GM18508 (cell line): ENCODE measurements around the gene NELFCD.
"Not testable (repeated sequence)": the region's sequence is repeated elsewhere in the genome, so short reads cannot be mapped to it uniquely, and the experiment has no call there.

Experiments used
- ATAC-seq: cut with Tn5 transposase; IDR thresholded peaks from one replicate; pipeline ENCODE4 v1.9.1; 2021; ENCODE audit warnings: moderate number of reproducible peaks; ENCODE audit not compliant: insufficient read depth, unreplicated experiment

Gene NELFCD

GRCh38 chr20:59006864-59007664, 26.0 kb downstream of the NELFCD start, which contains the start of gene CTSZ:
Gene CTSZ (minus strand): TSS chr20:59007254. CDS start chr20:59007128, 126 bp downstream.
- no peak for ATAC-seq

GRCh38 chr20:59007665-59008511, 26.8 kb downstream of the NELFCD start:
- ATAC-seq, result no peak

DNA sequence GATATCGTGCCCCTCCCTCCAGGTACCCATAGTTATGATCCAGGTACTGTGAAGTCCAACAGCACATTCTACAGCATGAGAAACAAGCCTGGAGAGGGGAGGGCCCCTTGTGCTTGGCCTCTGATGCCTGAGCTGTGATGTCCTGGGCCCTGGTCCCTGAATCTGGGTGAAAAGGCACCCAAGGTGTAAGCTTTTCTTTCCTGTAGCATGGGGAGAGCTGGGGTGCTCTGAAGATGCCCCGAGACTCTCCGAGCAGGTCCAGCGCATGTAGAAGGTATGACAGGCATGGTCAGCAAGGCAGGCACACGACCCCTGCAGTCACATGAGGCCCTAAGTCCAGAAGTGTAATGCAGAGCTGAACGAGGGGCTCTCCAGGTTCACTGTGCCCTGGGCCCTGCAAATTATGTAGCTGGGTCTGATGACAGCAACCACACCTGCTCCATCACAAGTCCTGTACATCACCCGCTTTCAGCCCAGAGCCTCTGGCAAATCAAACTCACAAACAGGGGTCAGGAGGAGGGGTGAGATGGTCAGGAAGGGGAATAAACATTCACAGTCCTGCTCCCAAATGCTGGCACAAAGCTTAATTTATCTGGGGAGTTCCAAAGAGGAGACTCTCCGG, 27.8 kb downstream of the NELFCD start:
- ATAC-seq, result no peak

DNA sequence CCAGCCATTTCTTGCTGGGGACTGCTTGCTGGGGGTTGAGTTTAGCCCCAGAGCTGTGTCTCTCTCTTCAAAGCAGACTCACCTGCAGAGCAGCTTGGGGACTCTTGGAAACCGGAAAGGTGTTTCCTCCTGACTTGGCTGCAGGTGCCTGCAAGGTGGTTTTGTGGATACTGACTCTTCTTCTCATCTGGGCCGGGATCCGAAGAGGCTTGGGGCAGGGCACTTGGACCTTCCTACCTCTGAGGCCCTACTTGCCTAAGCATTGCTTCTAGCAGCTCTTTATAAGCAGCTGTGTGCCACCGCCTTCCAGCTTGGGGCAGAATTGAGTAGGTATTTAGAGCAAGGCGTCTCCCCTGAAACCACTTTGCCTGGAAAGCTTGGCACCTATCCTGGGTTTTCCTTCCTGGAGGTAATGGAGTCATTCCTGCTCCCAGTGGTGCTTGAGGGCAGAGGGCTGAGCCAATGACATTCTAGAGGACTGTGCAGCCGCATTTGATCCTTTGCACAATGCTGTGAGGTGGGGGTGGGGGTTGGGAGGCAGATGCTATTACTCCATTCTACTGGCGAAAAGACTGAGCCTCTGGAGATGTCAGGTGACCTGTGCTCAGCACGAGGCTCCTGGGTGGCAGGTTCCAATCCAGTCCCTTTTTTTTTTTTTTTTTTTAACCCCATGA, 29.4 kb downstream of the NELFCD start:
- ATAC-seq, result no peak

- ATAC-seq, result no peak
These were observed 30.2 kb downstream of the NELFCD start for GRCh38 chr20:59010995-59011873.

GRCh38 chr20:59011874-59012157, 30.8 kb downstream of the NELFCD start:
- ATAC-seq, result not testable (repeated sequence)

- ATAC-seq, result no peak
These were observed 32.2 kb downstream of the NELFCD start for GRCh38 chr20:59013031-59013951.

- no peak for ATAC-seq
These were observed 33.0 kb downstream of the NELFCD start for GRCh38 chr20:59013959-59014608.

DNA sequence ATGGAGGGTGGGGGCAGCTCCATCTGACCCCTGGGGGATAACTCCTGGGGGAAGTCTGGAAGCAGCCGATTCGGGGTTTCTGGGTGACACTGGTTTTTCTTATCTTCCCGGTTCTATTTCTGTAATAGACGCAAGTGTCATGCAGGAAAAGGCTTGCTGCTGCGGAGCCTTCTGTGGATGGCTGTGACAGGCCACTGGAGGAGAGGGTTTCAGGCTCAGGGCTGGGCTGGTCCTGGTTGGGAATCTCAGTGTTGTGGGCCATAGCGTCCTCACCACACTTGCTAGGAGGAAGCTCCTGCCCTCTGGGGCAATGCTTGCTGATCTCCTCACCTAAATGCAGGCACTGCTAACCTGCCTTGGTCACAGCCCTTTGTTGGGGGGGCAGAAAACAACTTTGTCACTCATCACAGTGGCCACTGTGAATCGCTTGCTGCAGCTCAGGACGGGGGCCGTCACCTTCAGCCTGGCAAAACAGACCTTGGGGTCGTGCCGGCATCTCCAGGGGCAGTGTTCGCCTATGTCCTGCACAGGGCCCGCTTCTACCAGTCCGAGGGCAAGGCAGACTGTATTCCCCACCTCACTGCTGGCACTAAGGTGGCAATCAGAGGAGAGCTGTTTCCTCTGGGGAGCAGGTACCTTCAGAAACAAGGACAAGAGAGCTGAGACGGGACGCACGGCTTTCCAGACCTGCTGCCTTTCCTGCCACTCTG, 33.8 kb downstream of the NELFCD start:
- no peak for ATAC-seq

DNA sequence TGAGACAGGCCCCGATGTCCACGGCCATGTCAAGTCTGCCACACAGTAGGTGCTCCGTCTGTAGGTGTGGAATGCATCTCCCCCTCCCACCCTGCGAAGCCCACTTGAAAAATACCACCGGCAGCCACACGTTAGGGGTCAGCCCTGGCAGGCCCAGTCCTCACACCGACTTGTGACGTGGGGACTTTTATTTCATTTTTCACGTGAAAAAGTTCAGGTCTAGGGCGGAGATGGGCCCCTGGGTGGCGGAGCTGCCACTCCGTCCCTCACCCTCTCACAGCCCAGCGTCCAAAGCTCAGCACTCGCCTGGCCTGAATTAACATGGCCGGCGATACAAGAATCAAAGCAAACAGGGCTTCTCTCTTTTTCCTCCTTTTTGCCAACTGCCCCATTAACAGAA, 34.4 kb downstream of the NELFCD start:
- ATAC-seq, result no peak

DNA sequence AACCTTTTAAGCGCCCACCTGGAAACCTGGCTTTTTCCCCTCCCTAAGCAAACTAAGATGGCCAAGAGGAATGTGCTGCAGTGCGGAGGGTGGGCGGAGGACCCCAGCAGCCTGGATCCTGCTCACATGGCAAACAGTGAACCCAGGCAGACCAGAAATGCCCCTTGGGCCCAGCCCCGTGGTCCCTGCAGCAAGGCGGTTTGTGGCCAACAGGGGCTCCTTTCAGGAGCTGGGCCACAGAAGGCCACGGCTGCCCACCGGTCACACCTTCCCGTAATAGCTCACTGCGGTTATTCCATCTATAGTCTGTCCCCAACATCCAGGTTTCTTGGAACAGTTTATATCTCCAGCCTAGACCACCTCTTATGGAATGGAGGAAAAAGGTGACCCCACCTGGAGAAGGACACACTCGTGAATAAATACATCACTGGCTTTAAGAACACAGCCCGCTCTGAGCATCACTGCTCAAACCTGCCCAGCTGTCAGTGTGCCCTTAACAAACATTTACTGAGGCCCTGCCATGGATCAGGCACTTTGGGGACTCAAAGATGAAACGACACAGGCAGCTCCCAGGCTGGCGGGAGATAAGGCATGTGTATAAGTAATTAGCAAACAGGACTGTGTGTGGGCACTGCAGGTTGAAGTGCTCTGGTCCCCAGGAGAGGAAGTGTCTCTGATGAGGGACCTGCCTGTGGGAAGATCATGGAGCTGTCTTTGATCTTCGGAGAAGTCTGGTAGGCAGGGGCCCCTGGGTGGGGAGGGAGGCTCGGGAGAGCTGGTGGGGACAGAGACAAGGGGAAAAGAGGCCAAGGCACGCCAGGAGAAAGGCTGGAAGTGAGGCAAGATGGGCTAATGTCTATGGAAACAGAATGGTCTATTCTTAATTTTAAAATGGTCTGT, 35.0 kb downstream of the NELFCD start:
- ATAC-seq, result no peak

GRCh38 chr20:59016795-59017492, 35.9 kb downstream of the NELFCD start:
- no peak for ATAC-seq

DNA sequence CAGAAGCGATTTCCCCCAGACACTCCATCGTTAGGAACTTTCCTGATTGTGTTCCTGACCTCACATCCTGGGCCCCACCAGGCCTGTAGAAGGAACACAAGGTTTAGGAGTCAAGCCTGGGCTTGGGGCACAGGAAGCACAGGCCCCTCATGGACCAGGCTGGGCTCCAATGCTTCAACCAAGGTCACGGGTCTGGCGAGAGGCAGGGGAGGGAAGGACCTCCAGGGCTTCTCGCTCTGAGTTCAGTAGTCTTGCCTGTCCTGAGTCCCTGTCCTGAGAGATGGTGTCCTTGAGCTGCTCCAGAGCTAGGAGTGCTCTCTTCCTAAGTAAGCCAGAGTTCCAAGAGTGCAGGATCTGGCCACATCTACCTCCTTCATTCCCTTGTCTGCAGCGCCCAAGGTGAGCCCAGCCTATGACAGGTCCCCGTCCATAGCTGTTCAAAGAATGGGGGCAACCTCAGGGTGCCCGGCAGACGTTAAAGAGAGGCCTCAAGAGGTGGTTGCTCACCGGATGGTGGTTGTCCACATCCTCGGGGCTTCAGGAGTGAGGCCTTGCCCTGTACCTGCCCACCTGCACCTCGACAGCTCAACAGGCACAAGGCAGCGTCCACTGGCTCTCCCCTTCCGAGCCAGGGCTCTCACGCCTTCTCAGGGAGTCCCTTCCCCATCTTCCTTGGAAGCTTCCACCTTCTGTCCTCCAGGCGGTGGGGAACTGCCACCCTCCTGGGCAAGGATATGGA, 36.6 kb downstream of the NELFCD start:
- ATAC-seq, result no peak

- no peak for ATAC-seq
These were observed 37.8 kb downstream of the NELFCD start for GRCh38 chr20:59018817-59019216.

DNA sequence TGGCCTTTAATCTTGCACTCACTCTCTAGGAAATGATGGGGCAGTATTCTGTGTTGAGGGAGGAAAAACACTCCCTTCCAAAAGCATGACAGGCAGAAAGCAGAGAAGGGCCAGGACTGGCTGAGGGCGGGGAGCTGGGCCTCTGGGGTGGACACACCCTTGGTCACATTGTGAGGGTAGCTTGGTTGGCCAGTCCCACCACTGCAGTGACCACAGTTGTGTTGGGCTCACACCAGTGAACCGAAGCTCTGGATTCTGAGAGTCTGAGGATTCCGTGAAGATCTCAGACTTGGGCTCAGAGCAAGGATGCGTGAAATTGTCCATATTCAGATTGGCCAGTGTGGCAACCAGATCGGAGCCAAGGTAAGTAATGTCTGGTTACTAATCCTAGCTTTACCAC, 38.2 kb downstream of the NELFCD start, which contains the start of gene TUBB1:
Gene TUBB1, plus strand, starts transcription at position 213 of the 400 bp plus-strand sequence. Its CDS starts 94 bp downstream, at position 307.
- no peak for ATAC-seq
